Mesenchymal stem cell (in vitro differentiated cells and primary cell): ENCODE data around the gene CLDN8.

Experiments
- DNase-seq: peaks from one replicate; pipeline ENCODE4 v3.0.0-alpha.2; 2013
- H2AFZ ChIP-seq: one replicate; pipeline ENCODE4 v1.6.1; 2013; ENCODE audit warnings: low read depth, mild to moderate bottlenecking, control low read depth, inconsistent platforms, low read length, moderate library complexity
- H2AK5ac ChIP-seq: 2 replicates; pipeline ENCODE4 v1.6.1; 2013; ENCODE audit warnings: low read length, moderate library complexity, mild to moderate bottlenecking, inconsistent platforms; ENCODE audit not compliant: severe bottlenecking
- H2BK120ac ChIP-seq: one replicate; pipeline ENCODE4 v1.6.1; 2013; ENCODE audit warnings: low read depth, mild to moderate bottlenecking, inconsistent platforms, low read length, moderate library complexity
- H2BK12ac ChIP-seq, 2 experiments: one replicate each; pipeline ENCODE4 v1.6.1; 2013; ENCODE audit warnings: inconsistent platforms in 2 of 2, low read length in 2 of 2, mild to moderate bottlenecking in 2 of 2, moderate library complexity in 2 of 2, control low read depth in 1 of 2
- H2BK15ac ChIP-seq: one replicate; pipeline ENCODE4 v1.6.1; 2013; ENCODE audit warnings: mild to moderate bottlenecking, low read depth, inconsistent platforms; ENCODE audit not compliant: poor library complexity, severe bottlenecking
- H2BK5ac ChIP-seq: 2 replicates; pipeline ENCODE4 v1.6.1; 2013; ENCODE audit warnings: low read depth, mild to moderate bottlenecking, low read length, control low read depth, inconsistent platforms; ENCODE audit not compliant: poor library complexity, severe bottlenecking
- H3K14ac ChIP-seq, 2 experiments: one replicate each; pipeline ENCODE4 v1.6.1; 2013; ENCODE audit warnings: inconsistent platforms in 2 of 2, low read length in 2 of 2, control low read depth in 1 of 2, mild to moderate bottlenecking in 1 of 2, moderate library complexity in 1 of 2
- H3K18ac ChIP-seq, 2 experiments: one replicate each; pipeline ENCODE4 v1.6.1; 2013; ENCODE audit warnings: inconsistent platforms in 2 of 2, low read length in 2 of 2, control low read depth in 1 of 2, low read depth in 1 of 2, mild to moderate bottlenecking in 1 of 2
- H3K23ac ChIP-seq, 2 experiments: one replicate each; pipeline ENCODE4 v1.6.1; 2013; ENCODE audit warnings: inconsistent platforms in 2 of 2, low read length in 2 of 2, mild to moderate bottlenecking in 2 of 2, moderate library complexity in 2 of 2, control low read depth in 1 of 2
- H3K27ac ChIP-seq: 2 replicates; pipeline ENCODE4 v1.5.1; 2013; ENCODE audit warnings: mild to moderate bottlenecking, moderate library complexity, low read length, control low read depth, inconsistent platforms; ENCODE audit not compliant: poor library complexity, severe bottlenecking
- H3K27me3 ChIP-seq, 2 experiments: 2 replicates each; pipeline versions ENCODE4 v1.6.1 to v1.7.0; 2013; ENCODE audit warnings: low read length in 2 of 2, mild to moderate bottlenecking in 2 of 2, moderate library complexity in 2 of 2, control low read depth in 1 of 2, inconsistent platforms in 1 of 2; ENCODE audit not compliant: control insufficient read depth in 1 of 2, insufficient read depth in 1 of 2
- H3K36me3 ChIP-seq, 2 experiments: 2 replicates each; pipeline versions ENCODE4 v1.6.1 to v1.7.0; 2013; ENCODE audit warnings: low read length in 2 of 2, control low read depth in 1 of 2, inconsistent platforms in 1 of 2, low read depth in 1 of 2, mild to moderate bottlenecking in 1 of 2; ENCODE audit not compliant: insufficient read depth in 2 of 2, control insufficient read depth in 1 of 2
- H3K4ac ChIP-seq, 2 experiments: one replicate each; pipeline ENCODE4 v1.6.1; 2013; ENCODE audit warnings: inconsistent platforms in 2 of 2, low read length in 2 of 2, mild to moderate bottlenecking in 2 of 2, moderate library complexity in 2 of 2, control low read depth in 1 of 2, low read depth in 1 of 2
- H3K4me1 ChIP-seq: 2 replicates; pipeline ENCODE4 v1.6.1; 2013; ENCODE audit warnings: low read depth, low read length, control low read depth; ENCODE audit not compliant: control insufficient read depth, insufficient read depth
- H3K4me2 ChIP-seq: 2 replicates; pipeline ENCODE4 v1.6.1; 2013; ENCODE audit warnings: low read length, mild to moderate bottlenecking, inconsistent platforms; ENCODE audit not compliant: poor library complexity, severe bottlenecking
- H3K4me3 ChIP-seq, 2 experiments: 2 replicates each; pipeline versions ENCODE4 v1.5.1 to v1.7.0; 2013; ENCODE audit warnings: low read length in 2 of 2, mild to moderate bottlenecking in 2 of 2, control low read depth in 1 of 2, low read depth in 1 of 2; ENCODE audit not compliant: insufficient read depth in 1 of 2
- H3K79me1 ChIP-seq: replicated peaks from 2 replicates; pipeline ENCODE4 v1.6.1; 2013; ENCODE audit warnings: mild to moderate bottlenecking, control low read depth, low read length, inconsistent platforms; ENCODE audit not compliant: poor library complexity, severe bottlenecking
- H3K9ac ChIP-seq: 2 replicates; pipeline ENCODE4 v1.7.0; 2013; ENCODE audit warnings: mild to moderate bottlenecking, low read length, moderate library complexity
- H3K9me3 ChIP-seq: 2 replicates; pipeline ENCODE4 v1.7.0; 2013; ENCODE audit warnings: mild to moderate bottlenecking, low read length; ENCODE audit not compliant: control insufficient read depth
- H4K8ac ChIP-seq: one replicate; pipeline ENCODE4 v1.6.1; 2013; ENCODE audit warnings: inconsistent platforms, mild to moderate bottlenecking, low read length, moderate library complexity
- H4K91ac ChIP-seq: one replicate; pipeline ENCODE4 v1.6.1; 2013; ENCODE audit warnings: mild to moderate bottlenecking, low read length, inconsistent platforms
- WGBS: methylation state at CpG from one replicate; pipeline ENCODE4 v1.1.7; 2013; ENCODE audit warnings: mixed read lengths; 5-methylcytosine and 5-hydroxymethylcytosine counted together

The CLDN8 gene

DNA sequence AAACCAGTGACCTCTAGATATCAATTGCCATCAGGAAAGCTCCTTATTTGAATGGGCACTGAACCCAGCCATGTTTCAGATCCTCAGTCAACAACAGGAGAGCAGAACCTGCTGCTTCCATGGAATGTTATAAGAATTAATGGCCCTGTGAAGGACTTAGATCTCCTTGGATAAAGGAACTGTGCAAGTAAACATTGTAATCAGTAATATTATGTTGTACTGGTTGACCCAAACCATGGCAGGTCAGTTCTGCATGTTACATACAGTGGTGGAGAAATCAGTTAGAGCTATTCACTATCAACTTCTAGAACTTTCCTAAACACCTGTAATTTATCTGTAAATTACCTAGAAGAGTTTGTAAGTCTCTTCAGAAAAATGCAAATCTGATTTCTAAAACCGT lies 11.2 kb upstream of the CLDN8 start:
- Histone ChIP-seq H2AK5ac (no peak overlapping the region), H3K4ac (no peak overlapping the region), H3K4me2 (no peak overlapping the region), H2BK12ac (no peak overlapping the region), H3K4me3 (peak overlapping the region in 1 of 2 experiments; percentile 21), H2BK15ac (no peak overlapping the region), H2BK120ac (no peak overlapping the region), H2AFZ (no peak overlapping the region), H3K27ac (no peak overlapping the region), H3K79me1 (no peaks in the 10 kb centered on the region), H3K4me1 (no peaks in the 10 kb centered on the region), H2BK5ac (no peak overlapping the region), H3K14ac (no peak overlapping the region), H3K36me3 (no peaks in the 10 kb centered on the region), H3K9ac (peak overlapping the region; percentile 62), H3K27me3 (no peaks in the 10 kb centered on the region), H3K23ac (no peak overlapping the region), H4K8ac (no peak overlapping the region), H4K91ac (no peak overlapping the region), H3K9me3 (no peaks in the 10 kb centered on the region), H3K18ac (no peak overlapping the region)
- WGBS = no CpG with 5 or more reads among the region's 1 CpG
- peak; percentile 1 for DNase-seq

DNA sequence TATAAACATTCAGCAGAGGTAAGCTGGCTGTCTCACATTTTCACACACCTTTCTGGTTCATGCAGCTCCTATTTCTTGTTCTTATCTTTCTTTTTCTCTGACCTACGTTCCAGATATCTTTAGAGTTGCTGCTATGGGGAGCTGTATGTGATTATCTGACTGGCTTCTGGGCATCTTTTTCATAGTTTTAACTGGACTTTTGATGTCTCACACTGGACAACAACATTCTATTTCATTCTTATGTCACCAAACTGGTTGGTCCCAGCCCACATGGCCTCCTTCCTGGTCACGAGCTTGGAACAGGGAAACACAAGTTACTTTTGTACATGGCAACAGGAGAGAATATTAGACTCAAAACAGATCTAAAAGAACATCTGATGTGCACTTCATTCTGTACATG lies 7.7 kb upstream of the CLDN8 start:
- Histone ChIP-seq H3K9ac (no peak overlapping the region), H4K91ac (no peak overlapping the region), H3K4me1 (no peaks in the 10 kb centered on the region), H3K27me3 (no peaks in the 10 kb centered on the region), H3K4ac (no peak overlapping the region), H3K4me2 (no peak overlapping the region), H3K79me1 (no peaks in the 10 kb centered on the region), H2BK120ac (no peak overlapping the region), H2BK5ac (no peak overlapping the region), H3K18ac (no peak overlapping the region), H3K23ac (no peak overlapping the region), H3K27ac (no peak overlapping the region), H2BK15ac (no peak overlapping the region), H2AK5ac (no peak overlapping the region), H3K4me3 (no peak overlapping the region), H2BK12ac (no peak overlapping the region), H3K9me3 (no peaks in the 10 kb centered on the region), H3K14ac (no peak overlapping the region), H4K8ac (no peak overlapping the region), H3K36me3 (no peaks in the 10 kb centered on the region), H2AFZ (no peak overlapping the region)
- 40% methylated on average over 1 of the region's 2 CpGs for WGBS
- no peak for DNase-seq

DNA sequence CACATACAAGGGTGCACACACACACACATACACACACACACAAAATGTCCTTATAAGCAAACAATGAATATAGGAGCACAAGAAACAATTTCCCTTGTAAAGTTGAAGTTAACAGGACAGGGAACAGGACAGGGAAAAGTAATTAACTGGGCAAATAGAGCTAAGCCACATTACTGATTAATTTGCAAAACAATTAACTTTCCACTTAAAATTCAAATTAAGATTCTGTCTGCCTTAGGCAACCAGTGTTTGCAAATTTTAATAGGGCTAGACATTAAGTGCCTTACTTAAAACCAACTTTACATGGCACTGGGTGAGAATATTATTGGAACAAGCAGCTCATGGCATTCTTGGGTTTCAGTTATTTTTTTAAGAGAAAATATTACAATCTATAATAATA lies 6.8 kb upstream of the CLDN8 start:
- Histone ChIP-seq H3K23ac (no peak overlapping the region), H2AK5ac (no peak overlapping the region), H3K9ac (no peak overlapping the region), H2BK5ac (no peak overlapping the region), H3K14ac (no peak overlapping the region), H3K36me3 (no peaks in the 10 kb centered on the region), H3K79me1 (no peaks in the 10 kb centered on the region), H2BK12ac (no peak overlapping the region), H3K4me2 (no peak overlapping the region), H4K8ac (no peak overlapping the region), H3K4ac (no peak overlapping the region), H3K4me3 (no peak overlapping the region), H3K18ac (no peak overlapping the region), H2AFZ (no peak overlapping the region), H4K91ac (no peak overlapping the region), H3K27ac (no peak overlapping the region), H3K27me3 (no peaks in the 10 kb centered on the region), H3K9me3 (no peaks in the 10 kb centered on the region), H2BK120ac (no peak overlapping the region), H3K4me1 (no peaks in the 10 kb centered on the region), H2BK15ac (no peak overlapping the region)
- no peak for DNase-seq

- Histone ChIP-seq H3K9ac (no peak overlapping the region), H3K18ac (no peak overlapping the region), H3K4me2 (no peak overlapping the region), H2AFZ (no peak overlapping the region), H3K4me3 (no peak overlapping the region), H3K14ac (no peak overlapping the region), H3K27me3 (no peaks in the 10 kb centered on the region), H3K4me1 (no peaks in the 10 kb centered on the region), H3K9me3 (no peaks in the 10 kb centered on the region), H2BK15ac (no peak overlapping the region), H4K8ac (no peak overlapping the region), H2BK12ac (no peak overlapping the region), H2BK5ac (no peak overlapping the region), H3K36me3 (no peaks in the 10 kb centered on the region), H3K23ac (no peak overlapping the region), H4K91ac (no peak overlapping the region), H2AK5ac (no peak overlapping the region), H3K79me1 (no peaks in the 10 kb centered on the region), H3K27ac (no peak overlapping the region), H2BK120ac (no peak overlapping the region), H3K4ac (no peak overlapping the region)
- no peak for DNase-seq
- WGBS = 44% methylated on average over 1 of the region's 1 CpG
Observed at GRCh38 chr21:30211071-30211470, 4.8 kb downstream of the CLDN8 start.
